Ishikawa (cell line): ENCODE measurements around the gene ARFRP1.

ENCODE experiments used
- CEBPB ChIP-seq: IDR thresholded peaks from 2 replicates; pipeline ENCODE4 v1.6.1; 2012
- CREB1 ChIP-seq: IDR thresholded peaks from 2 replicates; pipeline ENCODE4 v1.6.1; 2012; ENCODE audit warnings: low read depth
- EGR1 ChIP-seq: IDR thresholded peaks from 2 replicates; pipeline ENCODE4 v1.6.1; 2012
- EP300 ChIP-seq: IDR thresholded peaks from 2 replicates; pipeline ENCODE4 v1.6.1; 2012; ENCODE audit warnings: borderline replicate concordance
- FOXM1 ChIP-seq: IDR thresholded peaks from 2 replicates; pipeline ENCODE4 v1.6.1; 2012; ENCODE audit warnings: low read depth, borderline replicate concordance
- NFIC ChIP-seq: IDR thresholded peaks from 2 replicates; pipeline ENCODE4 v1.6.1; 2012
- RAD21 ChIP-seq: IDR thresholded peaks from 2 replicates; pipeline ENCODE4 v1.6.1; 2012; ENCODE audit warnings: low read depth
- TAF1 ChIP-seq: IDR thresholded peaks from 2 replicates; pipeline ENCODE4 v1.6.1; 2012; ENCODE audit warnings: low read depth, mild to moderate bottlenecking
- TCF12 ChIP-seq: IDR thresholded peaks from 2 replicates; pipeline ENCODE4 v1.6.1; 2012; ENCODE audit warnings: low read depth
- TEAD4 ChIP-seq: IDR thresholded peaks from 2 replicates; pipeline ENCODE4 v1.6.1; 2012
- YY1 ChIP-seq: IDR thresholded peaks from 2 replicates; pipeline ENCODE4 v1.6.1; 2012; ENCODE audit warnings: low read depth
- ZBTB7A ChIP-seq: IDR thresholded peaks from 2 replicates; pipeline ENCODE4 v1.6.1; 2012; ENCODE audit warnings: low read depth
- TF ChIP-seq, protein P1 (sequence below): IDR thresholded peaks from 2 replicates; pipeline ENCODE4 v1.6.1; 2012; ENCODE audit warnings: low read depth, mild to moderate bottlenecking
- TF ChIP-seq, protein P2 (sequence below): IDR thresholded peaks from 2 replicates; pipeline ENCODE4 v1.6.1; 2012
- TF ChIP-seq, protein P3 (sequence below): IDR thresholded peaks from 2 replicates; pipeline ENCODE4 v1.6.1; 2012

ARFRP1 gene

DNA sequence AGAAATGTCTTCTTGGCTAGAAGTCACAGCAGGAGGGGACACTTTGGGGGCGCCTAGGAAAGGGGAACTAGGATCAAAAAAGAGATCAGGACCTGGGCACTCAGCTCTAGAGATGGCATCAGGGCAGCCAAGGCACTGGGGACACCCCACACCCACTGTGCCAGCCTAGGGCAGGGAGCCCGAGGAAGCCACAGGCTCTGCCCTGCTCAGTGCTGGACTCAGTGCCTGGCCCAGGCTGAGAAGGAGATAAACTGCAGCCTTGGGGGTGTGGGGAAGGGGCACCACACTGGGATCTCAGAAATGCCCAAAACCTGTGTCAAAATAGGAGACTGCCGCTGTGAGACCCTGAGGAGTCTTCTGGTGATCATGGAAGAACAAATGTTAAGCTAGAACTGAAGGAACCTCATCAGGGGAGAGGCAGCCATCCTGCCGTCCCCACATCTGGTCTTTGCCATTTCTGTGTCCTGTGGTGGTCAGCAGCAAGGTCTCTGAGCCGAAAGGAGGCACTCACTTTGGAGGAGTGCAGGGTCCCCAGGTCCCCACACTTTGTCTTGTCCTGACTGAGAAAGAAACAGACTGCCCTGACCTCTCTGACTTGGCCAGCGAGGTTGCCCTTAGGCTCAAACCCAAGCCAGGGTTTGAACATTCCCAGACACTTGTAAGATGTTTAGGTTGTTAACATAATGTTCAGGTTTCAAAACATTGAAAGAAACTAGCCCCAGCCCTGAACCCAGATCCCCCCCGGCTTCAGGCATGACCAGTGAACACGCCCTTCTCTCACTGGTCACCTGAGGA is 2.3 kb downstream of the ARFRP1 start:
- TF ChIP-seq FOXM1, result no peak
- no peak for TF ChIP-seq ZBTB7A
- no peak for TF ChIP-seq CREB1
- TF ChIP-seq CEBPB, result no peak
- TF ChIP-seq, protein P1, sequence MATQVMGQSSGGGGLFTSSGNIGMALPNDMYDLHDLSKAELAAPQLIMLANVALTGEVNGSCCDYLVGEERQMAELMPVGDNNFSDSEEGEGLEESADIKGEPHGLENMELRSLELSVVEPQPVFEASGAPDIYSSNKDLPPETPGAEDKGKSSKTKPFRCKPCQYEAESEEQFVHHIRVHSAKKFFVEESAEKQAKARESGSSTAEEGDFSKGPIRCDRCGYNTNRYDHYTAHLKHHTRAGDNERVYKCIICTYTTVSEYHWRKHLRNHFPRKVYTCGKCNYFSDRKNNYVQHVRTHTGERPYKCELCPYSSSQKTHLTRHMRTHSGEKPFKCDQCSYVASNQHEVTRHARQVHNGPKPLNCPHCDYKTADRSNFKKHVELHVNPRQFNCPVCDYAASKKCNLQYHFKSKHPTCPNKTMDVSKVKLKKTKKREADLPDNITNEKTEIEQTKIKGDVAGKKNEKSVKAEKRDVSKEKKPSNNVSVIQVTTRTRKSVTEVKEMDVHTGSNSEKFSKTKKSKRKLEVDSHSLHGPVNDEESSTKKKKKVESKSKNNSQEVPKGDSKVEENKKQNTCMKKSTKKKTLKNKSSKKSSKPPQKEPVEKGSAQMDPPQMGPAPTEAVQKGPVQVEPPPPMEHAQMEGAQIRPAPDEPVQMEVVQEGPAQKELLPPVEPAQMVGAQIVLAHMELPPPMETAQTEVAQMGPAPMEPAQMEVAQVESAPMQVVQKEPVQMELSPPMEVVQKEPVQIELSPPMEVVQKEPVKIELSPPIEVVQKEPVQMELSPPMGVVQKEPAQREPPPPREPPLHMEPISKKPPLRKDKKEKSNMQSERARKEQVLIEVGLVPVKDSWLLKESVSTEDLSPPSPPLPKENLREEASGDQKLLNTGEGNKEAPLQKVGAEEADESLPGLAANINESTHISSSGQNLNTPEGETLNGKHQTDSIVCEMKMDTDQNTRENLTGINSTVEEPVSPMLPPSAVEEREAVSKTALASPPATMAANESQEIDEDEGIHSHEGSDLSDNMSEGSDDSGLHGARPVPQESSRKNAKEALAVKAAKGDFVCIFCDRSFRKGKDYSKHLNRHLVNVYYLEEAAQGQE, result no peak
- no peak for TF ChIP-seq EGR1

DNA sequence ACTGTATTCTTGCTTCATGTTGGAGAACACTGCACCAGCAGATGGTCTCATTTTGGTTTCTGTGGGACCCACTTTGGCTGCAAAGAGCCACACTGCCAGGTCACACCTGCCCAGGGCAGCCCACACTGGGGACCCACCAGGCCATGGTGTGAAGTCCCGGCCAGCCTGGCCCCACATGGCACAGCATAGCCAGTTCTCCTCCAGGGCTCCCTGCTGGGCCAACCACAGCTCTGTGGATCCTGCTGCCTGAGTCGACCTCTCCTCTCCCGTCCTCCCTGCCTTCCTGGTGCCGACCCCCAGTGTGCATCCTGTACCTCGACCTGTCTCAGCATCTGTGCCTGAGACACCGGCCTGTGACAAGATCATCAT is 3.0 kb downstream of the ARFRP1 start:
- TF ChIP-seq YY1 (no peak), TAF1 (no peak), ZBTB7A (no peak), FOXM1 (no peak), RAD21 (no peak), EP300 (no peak), NFIC (no peak), CREB1 (no peak), EGR1 (no peak), TEAD4 (no peak), CEBPB (no peak), TCF12 (no peak)
- TF ChIP-seq, protein P2, sequence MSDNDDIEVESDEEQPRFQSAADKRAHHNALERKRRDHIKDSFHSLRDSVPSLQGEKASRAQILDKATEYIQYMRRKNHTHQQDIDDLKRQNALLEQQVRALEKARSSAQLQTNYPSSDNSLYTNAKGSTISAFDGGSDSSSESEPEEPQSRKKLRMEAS, result no peak
- TF ChIP-seq, protein P1, result no peak
- TF ChIP-seq, protein P3, sequence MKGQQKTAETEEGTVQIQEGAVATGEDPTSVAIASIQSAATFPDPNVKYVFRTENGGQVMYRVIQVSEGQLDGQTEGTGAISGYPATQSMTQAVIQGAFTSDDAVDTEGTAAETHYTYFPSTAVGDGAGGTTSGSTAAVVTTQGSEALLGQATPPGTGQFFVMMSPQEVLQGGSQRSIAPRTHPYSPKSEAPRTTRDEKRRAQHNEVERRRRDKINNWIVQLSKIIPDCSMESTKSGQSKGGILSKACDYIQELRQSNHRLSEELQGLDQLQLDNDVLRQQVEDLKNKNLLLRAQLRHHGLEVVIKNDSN, result no peak

DNA sequence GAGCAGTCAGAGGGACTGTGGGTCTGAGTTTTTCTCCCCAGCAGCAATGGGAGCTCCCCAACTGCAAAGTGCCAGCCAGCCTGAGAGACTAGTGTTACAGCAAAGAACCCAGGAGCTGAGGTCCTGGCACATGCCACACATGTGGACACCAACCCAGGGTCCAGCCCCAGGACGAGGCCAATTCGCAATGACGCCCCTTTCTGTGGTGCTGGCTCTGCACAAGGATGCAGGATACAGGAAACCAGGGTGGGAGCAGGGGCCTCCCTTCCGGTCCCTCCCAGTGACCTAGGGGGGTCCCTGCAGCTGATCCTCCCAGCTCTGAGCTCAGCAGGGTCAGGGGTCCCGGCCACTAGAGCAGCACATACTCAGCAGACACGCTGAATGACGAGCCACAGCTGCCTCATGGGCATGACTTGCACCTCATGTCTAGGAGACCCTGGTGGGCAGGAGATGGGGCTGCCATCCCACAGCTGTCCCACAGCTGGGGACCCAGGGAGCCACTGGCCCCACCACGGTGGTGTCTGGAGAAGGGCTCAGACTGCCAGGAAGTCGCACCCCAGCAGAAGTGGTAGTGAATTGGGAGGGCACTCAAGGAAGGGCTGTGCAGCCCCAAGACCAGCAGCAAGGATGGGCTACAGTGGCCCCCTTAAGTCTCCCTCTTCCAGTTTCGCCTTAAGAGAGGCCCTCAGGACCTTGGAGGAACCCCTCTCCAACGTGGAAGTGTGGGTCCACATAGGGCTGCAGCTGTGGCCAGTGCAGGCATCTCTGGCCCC is 3.6 kb downstream of the ARFRP1 start:
- TF ChIP-seq EGR1, result no peak
- TF ChIP-seq CREB1, result no peak
- TF ChIP-seq, protein P1, result no peak

DNA sequence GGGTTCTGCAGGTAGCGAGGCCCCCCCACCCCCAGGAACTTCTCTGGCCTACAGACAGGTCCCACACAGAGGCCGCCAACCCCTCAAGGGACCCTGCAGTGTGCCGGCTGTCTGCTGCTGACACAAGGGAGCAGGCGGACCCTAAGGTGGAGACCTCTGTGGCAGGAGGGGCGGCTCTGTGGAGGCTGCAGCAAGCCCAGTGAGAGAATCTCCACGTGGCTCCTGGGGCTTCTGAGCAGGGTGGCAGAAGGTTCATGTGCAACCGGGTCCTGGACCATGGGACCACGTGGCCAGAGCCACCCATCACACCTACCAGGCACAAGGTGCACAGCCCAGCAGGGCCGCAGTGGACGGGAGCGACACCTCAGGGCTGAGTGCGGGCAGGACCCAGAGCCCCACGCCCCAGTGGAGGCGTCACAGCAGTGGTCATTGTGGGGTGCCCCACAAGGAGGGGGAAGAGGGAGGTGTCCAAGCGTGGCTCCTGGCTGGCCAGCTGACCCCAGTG is 4.3 kb downstream of the ARFRP1 start:
- TF ChIP-seq TCF12, result no peak
- TF ChIP-seq EGR1, result no peak
- TF ChIP-seq, protein P3, result no peak
- no peak for TF ChIP-seq CREB1
- no peak for TF ChIP-seq ZBTB7A
- TF ChIP-seq EP300, result no peak
- no peak for TF ChIP-seq CEBPB
- no peak for TF ChIP-seq NFIC
- no peak for TF ChIP-seq RAD21
- no peak for TF ChIP-seq TAF1
- TF ChIP-seq, protein P1, result no peak
